GM12873 (cell line): ENCODE results near the gene GDF11.
A peak's percentile ranks its signal among the peaks of the same experiment; 100 is the strongest.

Experiments used
- CTCF ChIP-seq: IDR thresholded peaks from 2 replicates; pipeline ENCODE4 v1.5.1; 2012; ENCODE audit warnings: low read depth, mild to moderate bottlenecking, moderate library complexity, low read length, control low read depth; ENCODE audit not compliant: insufficient read depth; ENCODE audit errors: missing control alignments

Gene GDF11

GRCh38 chr12:55703901-55704761, 38.8 kb upstream of the GDF11 start:
- TF ChIP-seq CTCF, result no peak

- no peak for TF ChIP-seq CTCF
Observed at GRCh38 chr12:55704824-55705718, 37.9 kb upstream of the GDF11 start.

DNA sequence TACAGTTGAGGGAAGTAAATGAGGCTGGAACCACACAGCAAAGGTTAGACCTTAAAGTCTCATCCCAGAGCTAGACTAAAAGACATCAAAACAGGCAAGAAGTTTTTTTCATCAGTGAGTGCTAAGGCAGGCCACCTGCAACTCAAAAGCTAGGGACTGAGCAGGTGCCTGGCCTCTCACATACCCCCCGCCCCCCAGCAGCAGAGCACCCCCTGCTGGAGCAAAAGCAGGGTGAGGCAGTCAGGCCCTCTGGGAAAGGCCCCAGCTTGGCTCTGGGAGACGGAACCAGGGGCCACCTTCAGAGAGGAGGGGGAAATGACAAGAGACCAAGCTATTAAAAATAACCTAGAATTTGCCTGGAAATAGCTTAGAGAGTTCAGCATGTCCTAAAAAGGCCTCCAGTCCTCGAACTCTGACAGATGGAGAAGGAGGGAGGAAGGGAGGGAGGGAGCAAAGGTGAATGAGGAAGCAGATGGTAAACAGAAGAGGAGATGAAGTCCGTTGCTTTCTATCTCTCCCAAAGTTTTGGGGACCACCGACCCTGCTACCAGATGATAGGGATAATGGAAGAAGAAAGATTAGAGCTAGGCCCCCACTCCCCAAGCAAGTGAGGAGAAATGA, 37.0 kb upstream of the GDF11 start:
- peak; percentile 59 for TF ChIP-seq CTCF

GRCh38 chr12:55706568-55707218, 36.2 kb upstream of the GDF11 start:
- TF ChIP-seq CTCF, result no peak

GRCh38 chr12:55707219-55707671, 35.7 kb upstream of the GDF11 start:
- TF ChIP-seq CTCF, result no peak

GRCh38 chr12:55707841-55708694, 34.9 kb upstream of the GDF11 start, which contains the start of gene ITGA7:
ITGA7 (minus strand) TSS chr12:55707904; CDS start chr12:55707682, 222 bp downstream.
- TF ChIP-seq CTCF, result no peak
